GM21619 (cell line): Measurements from ENCODE around the gene FAM234B.
A peak's percentile ranks its signal among the peaks of the same experiment; 100 is the strongest.

Source experiments
- ATAC-seq: cut with Tn5 transposase; IDR thresholded peaks from one replicate; pipeline ENCODE4 v1.9.1; 2021; ENCODE audit not compliant: unreplicated experiment

The FAM234B gene

DNA sequence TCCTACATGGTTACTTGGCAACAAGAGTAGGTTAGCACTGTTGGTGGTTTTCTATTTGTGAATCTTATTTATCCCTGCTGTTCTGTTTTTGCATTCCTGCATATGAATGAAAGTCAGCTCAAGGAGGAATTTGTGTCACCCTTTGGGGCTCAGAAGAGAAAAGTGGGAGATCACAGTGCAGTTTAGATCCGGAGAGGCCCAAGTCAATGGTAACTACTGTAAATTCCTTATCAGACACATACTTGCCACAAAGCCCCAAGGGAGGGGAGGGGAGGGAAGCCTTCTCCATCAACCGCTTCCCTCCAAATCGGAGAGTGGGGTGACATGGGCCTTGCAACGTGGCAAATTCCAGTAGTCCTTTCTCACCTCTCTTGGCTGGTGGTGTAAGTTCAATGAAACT, 44.3 kb downstream of the FAM234B start:
- ATAC-seq, result no peak

DNA sequence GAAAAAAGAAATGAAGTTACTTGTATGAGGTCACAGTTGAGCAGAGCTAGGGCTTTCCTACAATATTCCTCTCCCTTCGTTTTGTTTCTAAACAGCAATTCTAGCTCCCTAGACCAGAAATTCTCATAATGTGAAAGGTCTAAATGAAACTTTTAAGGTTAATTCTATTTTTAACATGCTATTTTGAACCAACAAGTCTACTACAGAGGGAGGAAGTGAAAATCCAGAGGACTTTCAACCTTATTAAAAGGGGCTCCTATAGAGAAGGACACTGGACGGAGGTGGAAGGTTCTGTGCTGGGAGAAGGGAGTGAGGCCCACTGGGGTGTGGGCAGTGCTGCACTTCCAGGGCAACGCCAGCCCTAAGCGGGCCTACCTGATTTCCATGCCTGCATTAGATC, 45.9 kb downstream of the FAM234B start:
- no peak for ATAC-seq

- no peak for ATAC-seq
These were observed 47.7 kb downstream of the FAM234B start for GRCh38 chr12:13091832-13092231.

DNA sequence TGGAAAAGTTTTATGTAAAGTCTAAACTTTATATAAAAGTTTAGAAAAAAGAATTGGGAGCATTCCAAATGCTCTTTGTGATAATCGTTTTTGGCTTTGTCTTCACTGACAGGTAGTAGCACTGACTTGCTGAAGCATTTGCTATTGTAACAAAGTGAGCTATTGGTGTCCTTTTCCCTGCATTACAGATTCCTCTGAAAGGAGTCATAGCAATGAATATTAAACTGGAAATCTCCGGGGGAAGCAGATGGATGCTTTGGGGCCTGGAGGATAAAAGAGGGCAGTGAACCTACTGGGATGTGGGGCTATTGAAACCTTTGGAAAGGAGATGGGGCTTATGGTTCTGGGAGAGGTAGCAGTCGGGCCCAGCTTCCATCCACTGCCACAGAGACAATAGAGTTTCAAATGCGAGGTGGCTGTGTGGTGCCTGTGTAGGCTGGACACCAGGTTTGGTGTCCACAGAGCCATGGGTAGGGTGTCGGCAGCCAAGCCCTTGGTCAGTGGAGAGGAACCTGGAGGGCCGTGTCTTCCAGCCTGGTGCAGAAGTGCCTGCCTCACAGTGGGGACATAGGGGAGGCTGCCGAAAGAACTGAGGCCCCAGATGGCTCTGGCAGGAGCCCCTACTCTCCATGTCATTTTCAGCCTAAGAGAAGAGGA, 49.1 kb downstream of the FAM234B start:
- ATAC-seq, result no peak

GRCh38 chr12:13093848-13094220, 49.7 kb downstream of the FAM234B start:
- ATAC-seq, result no peak

- peak; percentile 42 for ATAC-seq
These were observed 50.2 kb downstream of the FAM234B start for GRCh38 chr12:13094367-13094766.

DNA sequence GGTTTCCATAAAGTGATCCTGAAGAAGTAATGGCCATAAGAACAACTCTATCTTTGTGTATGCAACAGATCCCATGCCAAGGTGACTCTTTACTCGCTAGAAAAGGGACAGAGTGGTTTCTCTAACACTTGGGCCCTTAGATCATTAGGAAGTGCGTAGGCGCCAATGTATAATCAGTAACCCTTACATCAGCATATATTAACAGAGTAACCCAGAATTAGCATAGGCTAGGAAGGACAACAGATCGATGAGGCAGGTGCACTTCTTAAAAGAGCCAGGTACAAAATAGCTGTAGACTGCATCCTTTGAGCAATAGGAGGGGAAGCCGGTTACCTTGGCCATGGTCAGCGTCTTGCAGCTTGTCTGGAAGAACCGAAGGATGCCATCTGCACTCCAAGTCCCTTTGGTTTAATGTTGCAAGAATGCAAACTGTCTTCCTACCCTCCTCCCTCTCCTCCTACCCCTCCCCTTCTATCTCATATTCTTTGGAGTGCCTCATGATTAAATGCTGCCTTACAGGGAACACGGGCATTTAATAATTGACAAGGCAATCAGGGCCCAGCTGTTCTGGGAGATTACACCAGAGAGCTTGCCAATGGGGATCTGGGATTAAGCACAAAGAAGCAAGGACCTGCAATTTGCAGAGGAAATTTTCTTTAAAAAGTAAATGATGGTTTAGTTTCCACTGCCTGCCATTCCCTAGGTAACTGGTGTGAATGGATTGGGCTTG, 51.2 kb downstream of the FAM234B start:
- ATAC-seq, result no peak

DNA sequence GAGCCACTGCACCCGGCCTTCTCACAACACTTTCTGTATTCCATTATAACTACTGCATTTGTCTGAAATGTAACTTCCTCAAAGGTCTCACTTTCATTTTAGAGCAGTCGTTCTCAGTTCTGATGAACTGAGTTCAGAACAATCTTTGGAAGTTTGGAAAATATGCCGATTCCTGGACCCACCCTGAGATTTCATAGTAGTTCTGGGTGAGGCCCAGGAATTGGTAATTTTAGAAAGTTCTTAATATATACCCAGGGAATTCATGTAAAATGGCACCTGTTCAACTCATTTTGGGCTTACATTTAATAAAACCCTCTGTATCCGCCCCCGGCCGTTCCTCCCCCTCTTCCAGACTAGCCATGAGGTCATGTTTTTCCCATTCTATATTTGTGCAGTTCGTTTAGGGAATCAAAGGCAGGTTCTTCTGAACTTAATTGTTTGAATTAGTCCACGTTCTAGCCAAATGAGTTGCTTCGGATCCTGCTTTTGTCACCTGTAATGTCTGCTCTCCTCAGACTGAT, 53.4 kb downstream of the FAM234B start:
- no peak for ATAC-seq

- no peak for ATAC-seq
These were observed 55.1 kb downstream of the FAM234B start for GRCh38 chr12:13099066-13099843.

DNA sequence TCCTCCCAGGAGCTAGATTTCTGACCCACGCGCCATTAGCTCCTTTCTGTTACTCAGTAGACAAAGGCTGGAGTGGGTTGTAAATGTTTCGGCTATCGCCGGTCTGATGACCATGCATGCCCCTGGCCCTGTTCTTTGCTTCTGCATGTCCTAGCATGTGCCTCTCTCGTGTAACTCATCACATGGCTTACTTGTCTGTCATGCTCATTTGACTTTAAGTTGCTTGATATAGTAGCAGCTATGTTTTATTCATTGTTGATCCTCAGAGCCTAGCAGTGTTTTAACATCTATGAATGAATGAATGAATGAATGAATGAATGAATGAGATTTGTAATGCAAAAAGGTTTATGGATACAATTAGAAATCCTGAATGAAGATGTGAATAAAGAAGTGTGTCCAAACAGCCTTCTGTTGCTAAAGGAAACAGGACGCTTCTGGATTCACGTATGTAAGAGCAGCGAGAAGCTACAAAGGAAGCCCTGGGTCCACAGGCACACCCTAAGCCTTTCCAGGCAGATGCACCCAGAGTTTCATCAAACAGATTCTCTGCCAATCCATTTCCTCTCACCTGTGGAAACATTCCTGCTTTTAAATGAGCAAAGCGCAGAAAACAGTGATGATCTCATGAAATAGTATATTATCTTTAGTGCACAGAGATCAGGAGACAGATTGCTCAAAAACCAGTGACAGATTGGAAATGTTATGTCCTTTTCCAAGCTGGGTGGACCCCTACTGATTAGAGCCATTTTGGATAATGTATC, 55.8 kb downstream of the FAM234B start:
- no peak for ATAC-seq

DNA sequence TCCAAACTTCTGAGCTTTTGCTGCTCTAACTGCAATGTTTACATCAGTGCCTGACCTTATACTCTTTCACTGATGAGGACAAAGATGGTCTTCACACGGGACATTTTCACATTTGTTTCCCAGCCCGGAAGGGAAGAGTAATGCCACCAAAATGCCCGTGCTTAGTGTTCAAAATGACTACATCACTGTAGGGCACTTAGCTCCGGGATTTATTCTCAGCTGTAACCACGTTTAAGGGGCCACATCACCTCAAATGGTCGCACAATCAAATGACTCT, 56.4 kb downstream of the FAM234B start:
- ATAC-seq, result no peak

DNA sequence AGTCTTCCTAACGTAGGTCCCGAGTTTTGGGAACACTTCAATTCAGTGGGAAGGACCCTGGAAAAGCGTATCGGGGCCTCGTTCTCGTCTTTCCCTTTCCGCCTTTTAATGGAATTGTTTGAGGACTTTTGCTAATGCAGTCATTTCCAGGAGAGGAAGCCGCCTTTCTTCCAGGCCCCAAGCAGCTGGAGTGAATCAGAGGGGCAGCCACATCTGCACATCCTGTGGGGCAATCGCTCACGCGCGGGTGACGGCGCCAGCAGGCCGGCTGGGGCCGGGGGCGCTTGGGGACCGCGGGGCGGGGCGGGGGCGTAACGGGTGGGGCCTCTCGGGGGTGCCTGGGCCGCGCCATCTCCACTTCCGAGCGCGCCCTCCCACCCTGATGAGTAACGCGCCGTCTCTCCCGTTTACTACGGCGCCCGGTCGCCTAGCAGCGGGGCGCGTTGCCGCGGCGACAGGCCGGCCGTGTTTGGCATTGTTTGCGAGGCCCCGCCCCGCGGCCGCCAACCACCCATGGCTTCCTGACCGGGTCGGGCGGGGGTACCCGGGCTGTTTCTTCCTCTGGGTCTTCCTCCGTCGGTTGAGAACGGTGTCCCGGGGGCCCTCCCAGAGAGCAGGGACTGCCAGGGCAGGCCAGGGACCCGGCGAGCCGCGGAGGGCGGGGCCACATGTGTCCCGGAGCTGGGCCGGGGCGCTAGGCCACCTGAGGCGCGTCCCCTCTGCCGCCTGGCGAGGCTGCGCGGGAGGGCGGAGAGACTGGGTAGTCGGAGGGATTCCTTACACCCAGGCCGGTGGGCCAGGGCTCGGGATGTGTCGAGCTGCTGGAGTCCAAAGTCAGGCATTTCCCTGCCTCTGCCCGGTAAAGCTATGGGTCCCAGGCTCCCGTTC, 56.9 kb downstream of the FAM234B start:
- ATAC-seq, result peak; percentile 88

DNA sequence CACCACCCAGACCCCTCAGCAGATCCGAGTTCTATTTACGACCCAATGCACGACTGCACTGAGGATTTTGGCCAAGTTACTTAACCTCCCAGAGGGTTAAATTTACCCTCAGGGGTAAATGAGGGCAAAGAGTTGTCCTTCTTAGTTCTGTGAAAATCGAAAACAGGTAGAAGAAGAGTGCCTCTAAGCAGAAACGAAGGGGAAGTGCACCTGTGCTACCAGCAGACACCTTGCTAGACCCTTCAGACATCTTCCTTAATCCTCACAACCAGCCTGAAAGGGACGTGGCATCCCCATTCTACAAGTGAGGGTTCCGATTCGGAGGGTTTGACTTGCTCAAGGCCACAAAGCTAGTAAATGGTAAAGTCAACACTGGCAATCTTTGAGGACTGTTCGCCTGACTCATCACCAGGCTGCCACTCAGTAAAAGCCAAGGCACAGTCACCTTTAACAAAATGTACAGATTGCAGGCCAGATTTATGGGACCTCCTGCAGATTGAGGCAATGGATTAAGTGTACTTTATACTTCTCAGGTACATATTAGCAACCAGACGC, 57.7 kb downstream of the FAM234B start:
- no peak for ATAC-seq

DNA sequence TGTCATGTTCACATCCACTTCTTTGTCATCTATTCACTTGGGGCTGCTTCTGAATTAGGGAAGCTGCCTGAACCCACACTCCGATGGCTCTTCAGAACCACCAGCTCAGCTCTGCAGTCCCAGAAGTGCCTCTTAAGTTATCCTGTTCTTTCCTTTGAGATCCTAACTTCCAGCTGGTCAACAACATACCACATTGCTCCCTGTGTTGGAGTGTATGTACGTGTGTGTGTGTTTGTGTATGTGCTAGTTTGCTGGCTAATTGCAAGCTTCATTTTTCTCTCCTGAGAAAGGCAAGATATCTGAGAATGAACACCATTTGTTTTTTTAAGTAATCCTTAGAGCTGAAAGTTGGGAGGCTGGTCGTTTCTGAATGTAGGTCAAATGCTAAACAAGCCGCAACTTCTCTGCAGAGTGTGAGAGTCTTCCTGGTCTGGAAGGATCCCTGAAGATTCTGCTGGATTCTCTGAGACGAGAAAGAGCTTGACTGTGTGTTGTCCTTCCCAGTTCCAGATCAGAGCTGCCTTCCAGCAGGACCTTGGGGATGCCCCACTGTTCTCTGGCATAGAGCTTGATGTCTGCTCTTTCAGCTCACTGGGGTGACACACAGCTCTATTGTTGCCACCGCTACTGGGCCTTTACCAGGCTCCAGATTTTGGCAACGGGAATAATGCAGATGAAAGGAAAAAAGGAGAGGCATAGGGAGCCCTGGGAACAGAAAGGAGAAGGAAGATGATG, 58.4 kb downstream of the FAM234B start:
- no peak for ATAC-seq

GRCh38 chr12:13103391-13104033, 59.3 kb downstream of the FAM234B start, which contains the start of gene GSG1:
TSS of gene GSG1 (minus strand) at chr12:13103667. CDS start at chr12:13103512, 155 bp downstream.
- no peak for ATAC-seq

DNA sequence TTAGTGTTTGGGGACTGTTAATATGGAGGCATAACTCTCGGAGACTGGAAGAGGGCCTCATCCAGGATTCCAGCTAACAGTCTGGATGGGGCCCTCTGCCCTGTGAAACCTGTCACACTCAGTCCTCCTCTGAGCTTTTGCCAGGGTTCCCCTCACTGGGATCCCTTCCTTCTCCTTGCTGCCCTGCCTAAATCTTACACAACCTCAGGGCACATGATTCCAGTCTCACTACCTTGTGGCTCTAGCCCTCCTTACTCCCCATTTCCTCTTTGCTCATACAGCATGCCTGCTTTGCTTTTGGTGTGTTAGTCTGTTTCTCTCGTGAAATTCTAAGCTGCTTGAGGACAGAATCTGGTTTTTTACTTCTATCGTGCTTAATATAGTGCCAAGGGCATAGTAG, 60.2 kb downstream of the FAM234B start:
- ATAC-seq, result no peak

DNA sequence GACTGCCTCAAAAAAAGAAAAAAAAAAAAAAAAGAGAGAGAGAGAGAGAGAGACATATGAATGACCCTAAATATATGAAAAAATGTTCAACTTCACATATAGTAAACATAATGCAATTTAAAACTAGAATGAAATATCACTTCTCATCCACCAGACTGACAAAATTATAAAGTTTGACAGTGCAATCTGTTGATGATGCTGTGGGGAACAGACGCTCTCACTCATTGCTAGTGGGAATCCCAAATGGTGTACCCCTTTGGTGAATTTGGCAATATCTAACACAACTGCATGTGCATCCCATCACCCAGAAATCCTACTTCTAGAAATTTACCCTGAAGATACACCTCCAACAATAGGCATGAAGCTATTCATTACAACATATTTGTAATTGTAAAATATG, 61.6 kb downstream of the FAM234B start:
- ATAC-seq, result no peak

DNA sequence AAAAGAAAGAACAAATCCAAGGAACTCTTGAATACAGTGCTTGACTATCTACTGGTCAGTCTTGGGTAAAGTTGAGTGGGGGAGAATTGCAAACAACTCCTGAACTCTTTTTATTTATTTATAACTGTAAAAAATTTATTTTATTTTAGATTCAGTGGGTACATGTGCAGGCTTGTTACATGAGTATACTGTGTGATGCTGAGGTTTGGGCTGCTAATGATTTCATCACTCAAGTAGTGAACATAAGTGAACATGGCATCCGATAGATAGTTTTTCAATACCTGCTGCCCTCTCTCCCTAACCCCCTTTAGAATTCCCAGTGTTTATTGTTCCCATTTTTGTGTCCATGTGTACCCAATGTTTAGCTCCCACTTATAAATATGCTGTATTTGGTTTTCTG, 62.5 kb downstream of the FAM234B start:
- no peak for ATAC-seq

DNA sequence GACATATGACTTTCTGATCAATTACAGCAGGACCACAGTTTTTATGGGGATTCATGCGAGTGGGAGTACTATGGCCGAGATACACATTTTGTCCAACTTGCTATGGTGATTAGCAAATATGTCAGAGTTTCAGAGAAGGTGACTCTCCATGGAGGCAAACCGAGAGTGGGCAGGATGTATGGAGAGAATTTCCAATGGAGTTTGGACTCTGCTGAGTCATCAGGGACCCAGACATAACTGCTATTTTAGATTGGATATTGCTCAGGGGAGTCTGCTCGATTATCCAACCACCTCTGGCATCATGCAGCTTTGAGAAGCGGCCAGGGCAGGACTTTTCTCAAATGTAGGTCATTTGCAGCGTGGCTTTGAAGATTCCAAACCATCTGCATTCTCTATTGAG, 68.8 kb downstream of the FAM234B start:
- ATAC-seq, result no peak
